Esophagus muscularis mucosa (tissue), 4 donors: ENCODE results near the gene CPNE5. TPM values are rescaled to one million over a fixed set of nuclear protein-coding genes. Genes with fewer than 3 reads are reported as not detected.

Experiments used
- DNase-seq: peaks from one replicate; pipeline ENCODE4 v3.0.0-alpha.2; 2017; ENCODE audit errors: extremely low spot score
- H3K27ac ChIP-seq, 4 donors: fragments of 200-600 bp; sonication (generic); replicated peaks in 1 of 4; 1 replicate in 3 of 4; 2 replicates in 1 of 4; pipeline ENCODE4 v1.5.1; 2016 to 2019; ENCODE audit warnings: mild to moderate bottlenecking in 1 of 4
- H3K27me3 ChIP-seq, 4 donors: fragments of 200-600 bp; sonication (generic); one replicate each; pipeline versions ENCODE4 v1.5.1 to v1.6.0; 2016 to 2019
- H3K36me3 ChIP-seq, 4 donors: fragments of 200-600 bp; sonication (generic); one replicate each; pipeline ENCODE4 v1.5.1; 2016 to 2019
- H3K4me1 ChIP-seq, 4 donors: fragments of 200-600 bp; sonication (generic); one replicate each; pipeline ENCODE4 v1.5.1; 2016 to 2019
- H3K4me3 ChIP-seq, 4 donors: fragments of 200-600 bp; sonication (generic); 1 replicate in 2 of 4; 2 replicates in 2 of 4; pipeline ENCODE4 v1.5.1; 2016 to 2019; ENCODE audit warnings: mild to moderate bottlenecking in 4 of 4, moderate library complexity in 1 of 4
- H3K9me3 ChIP-seq, 4 donors: fragments of 200-600 bp; sonication (generic); 1 replicate in 3 of 4; 2 replicates in 1 of 4; pipeline ENCODE4 v1.5.1; 2016 to 2019
- CTCF ChIP-seq, 3 experiments: fragments of 200-600 bp in 2 of 3; fragments of 450-650 bp in 1 of 3; sonication (generic) in 2 of 3; IDR thresholded peaks; one replicate each; pipeline ENCODE4 v1.5.1; 2017 to 2019; ENCODE audit warnings: antibody characterized with exemption in 3 of 3, mild to moderate bottlenecking in 2 of 3, moderate library complexity in 1 of 3
- EP300 ChIP-seq: sonication (generic); formaldehyde crosslinking; IDR thresholded peaks from one replicate; pipeline ENCODE4 v1.6.1; 2017; ENCODE audit warnings: antibody characterized with exemption
- POLR2A ChIP-seq: fragments of 450-650 bp; IDR thresholded peaks from one replicate; pipeline ENCODE4 v1.6.1; 2017; ENCODE audit warnings: antibody characterized with exemption, moderate library complexity, mild to moderate bottlenecking, low read depth
- POLR2AphosphoS5 ChIP-seq, 2 donors: sonication (generic); formaldehyde crosslinking; IDR thresholded peaks; one replicate each; pipeline ENCODE4 v1.6.1; 2017; ENCODE audit warnings: antibody characterized with exemption in 2 of 2
- WGBS: methylation state at CpG from one replicate; pipeline ENCODE4 v1.1.5; 2018; 5-methylcytosine and 5-hydroxymethylcytosine counted together
- intact Hi-C: fragments of 100-400 bp; cut with DNase I; formaldehyde crosslinking; loops from one replicate; pipeline ENCODE4 v1.15.1; 2023
- total RNA-seq, 4 donors: library from RNA; depleted of rRNA; stranded (reverse); fragments of >200 nt; gene quantifications; one replicate each; pipeline versions ENCODE4 v1.1.0 to v1.2.1, GENCODE V29; 2016

Gene CPNE5
- total RNA-seq, 4 donors from 2014 or later, result 2.1 to 4.6 (median 2.6) TPM

GRCh38 chr6:36752886-36753506 lies 86.2 kb downstream of the CPNE5 start:
- 92% methylated on average over 4 of the region's 6 CpGs for WGBS
- Histone ChIP-seq H3K27ac (no peak overlapping the region), H3K9me3 (peaks cover 0 to 23% (median 10%) of the 10 kb centered on the region in 4 donors), H3K4me1 (peaks cover 0 to 19% (median 6%) of the 10 kb centered on the region in 4 donors), H3K27me3 (no peaks in the 10 kb centered on the region), H3K36me3 (no peaks in the 10 kb centered on the region), H3K4me3 (no peak overlapping the region)
- DNase-seq, result no peak
- TF ChIP-seq POLR2AphosphoS5 (IDR thresholded peaks at IDR 0.05), result no peak
- no peak for TF ChIP-seq CTCF (IDR thresholded peaks at IDR 0.05)
- no peak for TF ChIP-seq POLR2A
- no peak for TF ChIP-seq EP300
- intact Hi-C loops, result no loop called here

- intact Hi-C loops, result no loop called here
- Histone ChIP-seq H3K4me3 (no peak overlapping the region), H3K4me1 (peaks cover 0 to 19% (median 6%) of the 10 kb centered on the region in 4 donors), H3K36me3 (no peaks in the 10 kb centered on the region), H3K27me3 (no peaks in the 10 kb centered on the region), H3K27ac (no peak overlapping the region), H3K9me3 (peaks cover 0 to 23% (median 10%) of the 10 kb centered on the region in 4 donors)
- WGBS, result 93% methylated on average over 6 of the region's 6 CpGs
- no peak for TF ChIP-seq EP300
- TF ChIP-seq POLR2AphosphoS5 (IDR thresholded peaks at IDR 0.05), result no peak
- TF ChIP-seq CTCF (IDR thresholded peaks at IDR 0.05), result no peak
- no peak for TF ChIP-seq POLR2A
- no peak for DNase-seq
These were observed 86.9 kb downstream of the CPNE5 start for GRCh38 chr6:36752187-36752885.

- DNase-seq, result no peak
- WGBS, result 46% methylated on average over 1 of the region's 1 CpG
- Histone ChIP-seq H3K27me3 (no peaks in the 10 kb centered on the region), H3K4me1 (peaks cover 0 to 19% (median 6%) of the 10 kb centered on the region in 4 donors), H3K36me3 (no peaks in the 10 kb centered on the region), H3K4me3 (no peak overlapping the region), H3K9me3 (peaks cover 0 to 23% (median 10%) of the 10 kb centered on the region in 4 donors), H3K27ac (no peak overlapping the region)
- TF ChIP-seq POLR2A (no peak), EP300 (no peak), CTCF (IDR thresholded peaks at IDR 0.05) (no peak), POLR2AphosphoS5 (IDR thresholded peaks at IDR 0.05) (no peak)
- intact Hi-C loops, result no loop called here
These were observed 87.4 kb downstream of the CPNE5 start for GRCh38 chr6:36751833-36752186.

- DNase-seq, result no peak
- H3K36me3 ChIP-seq, result no peaks in the 10 kb centered on the region
- H3K27ac ChIP-seq, result no peak overlapping the region
- H3K4me3 ChIP-seq, result no peak overlapping the region
- intact Hi-C loops, result no loop called here
- WGBS, result 93% methylated on average over 3 of the region's 3 CpGs
- peaks cover 0 to 18% (median 4%) of the 10 kb centered on the region in 4 donors for H3K4me1 ChIP-seq
- peaks cover 0 to 23% (median 10%) of the 10 kb centered on the region in 4 donors for H3K9me3 ChIP-seq
- no peak for TF ChIP-seq POLR2AphosphoS5 (IDR thresholded peaks at IDR 0.05)
- TF ChIP-seq POLR2A, result no peak
- no peak for TF ChIP-seq EP300
- no peak for TF ChIP-seq CTCF (IDR thresholded peaks at IDR 0.05)
- H3K27me3 ChIP-seq, result no peaks in the 10 kb centered on the region
These were observed 88.2 kb downstream of the CPNE5 start for GRCh38 chr6:36751091-36751490.
